T-cell (primary cell): Measurements from ENCODE around the gene RPL32. TPM values are rescaled to one million over a fixed set of nuclear protein-coding genes. Genes with fewer than 3 reads are reported as not detected.

Experiments used
- ATAC-seq, 4 experiments: fragments of 200-7000 bp in 3 of 4; fragments of 150-1000 bp in 1 of 4; cut with Tn5 transposase; replicated peaks in 1 of 4; 1 replicate in 3 of 4; 2 replicates in 1 of 4; pipeline ENCODE4 v1.10.0; 2021; ENCODE audit warnings: moderate library complexity in 3 of 4, mild to moderate bottlenecking in 2 of 4, moderate number of reproducible peaks in 1 of 4
- CTCF ChIA-PET, 2 donors: fragments of 300-600 bp; sonication (Branson Sonifier 250); formaldehyde crosslinking; loops; one replicate each; lab custom pipeline; 2022; ENCODE audit warnings: antibody characterized with exemption in 2 of 2; lab: Charles Lee
- POLR2A ChIA-PET, 2 donors: fragments of 300-600 bp; sonication (Branson Sonifier 250); formaldehyde crosslinking; loops; one replicate each; lab custom pipeline; 2022; ENCODE audit warnings: antibody characterized with exemption in 2 of 2; lab: Charles Lee
- DNase-seq, 35 experiments: peaks; one replicate each; pipeline versions ENCODE4 v3.0.0 to v3.0.0-alpha.2; 2013 to 2023
- H3K27ac ChIP-seq: one replicate; pipeline ENCODE4 v1.5.1; 2013; ENCODE audit warnings: low read length
- H3K27me3 ChIP-seq, 2 experiments: replicated peaks in 1 of 2; 1 replicate in 1 of 2; 2 replicates in 1 of 2; pipeline versions ENCODE4 v1.6.1 to v1.7.0; 2013; ENCODE audit warnings: low read length in 1 of 2, mixed read lengths in 1 of 2; ENCODE audit not compliant: control insufficient read depth in 2 of 2, insufficient read depth in 2 of 2; ENCODE audit errors: extremely low read depth in 1 of 2
- H3K36me3 ChIP-seq, 2 donors: 1 replicate in 1 of 2; 2 replicates in 1 of 2; pipeline versions ENCODE4 v1.6.1 to v1.7.0; 2013; ENCODE audit warnings: low read length in 1 of 2; ENCODE audit not compliant: control insufficient read depth in 2 of 2, insufficient read depth in 1 of 2; ENCODE audit errors: extremely low read depth in 1 of 2
- H3K4me1 ChIP-seq, 2 experiments: 1 replicate in 1 of 2; 2 replicates in 1 of 2; pipeline versions ENCODE4 v1.6.1 to v1.7.0; 2013; ENCODE audit warnings: low read length in 2 of 2, mixed read lengths in 1 of 2; ENCODE audit not compliant: insufficient read depth in 2 of 2, control insufficient read depth in 1 of 2; ENCODE audit errors: extremely low read depth in 1 of 2
- H3K4me3 ChIP-seq, 2 donors: 1 replicate in 1 of 2; 2 replicates in 1 of 2; pipeline versions ENCODE4 v1.5.1 to v1.7.0; 2013; ENCODE audit warnings: mild to moderate bottlenecking in 2 of 2, low read length in 1 of 2, moderate library complexity in 1 of 2; ENCODE audit not compliant: control insufficient read depth in 1 of 2; ENCODE audit errors: extremely low read depth in 1 of 2
- H3K9me3 ChIP-seq: 2 replicates; pipeline ENCODE4 v1.7.0; 2013
- H3K27ac Mint-ChIP-seq, 2 donors: one replicate each; pipeline ENCODE4 v1.8.0; 2020 to 2021; ENCODE audit warnings: mild to moderate bottlenecking in 2 of 2, mixed read lengths in 2 of 2
- H3K27me3 Mint-ChIP-seq, 2 donors: one replicate each; pipeline ENCODE4 v1.8.0; 2021 to 2022; ENCODE audit warnings: mixed read lengths in 2 of 2
- H3K36me3 Mint-ChIP-seq: one replicate; pipeline ENCODE4 v1.8.0; 2021; ENCODE audit warnings: mixed read lengths
- H3K4me1 Mint-ChIP-seq, 3 donors: one replicate each; pipeline ENCODE4 v1.8.0; 2020 to 2022; ENCODE audit warnings: mixed read lengths in 3 of 3, mild to moderate bottlenecking in 1 of 3
- H3K4me3 Mint-ChIP-seq, 3 donors: one replicate each; pipeline ENCODE4 v1.8.0; 2020 to 2022; ENCODE audit warnings: mild to moderate bottlenecking in 3 of 3, mixed read lengths in 3 of 3, moderate library complexity in 3 of 3
- H3K9me3 Mint-ChIP-seq, 3 donors: one replicate each; pipeline ENCODE4 v1.8.0; 2020 to 2022; ENCODE audit warnings: mixed read lengths in 3 of 3
- WGBS: methylation state at CpG from one replicate; pipeline ENCODE4 v1.1.5; 2013; ENCODE audit warnings: missing lambda C conversion rate; ENCODE audit not compliant: insufficient coverage; 5-methylcytosine and 5-hydroxymethylcytosine counted together
- total RNA-seq, 35 experiments: library from RNA in 6 of 35; stranded (reverse) in 6 of 35; fragments of 120-200 nt in 1 of 35; gene quantifications; one replicate each; pipeline versions ENCODE4 v1.2.1 to v1.2.4 and lab custom pipeline; 2013 to 2026

The RPL32 gene
- total RNA-seq, 5 donors from 2014 or later (not counting 1 experiment from before 2014, with no cell fraction given), result 3,117 to 3,787 (median 3,363) TPM

DNA sequence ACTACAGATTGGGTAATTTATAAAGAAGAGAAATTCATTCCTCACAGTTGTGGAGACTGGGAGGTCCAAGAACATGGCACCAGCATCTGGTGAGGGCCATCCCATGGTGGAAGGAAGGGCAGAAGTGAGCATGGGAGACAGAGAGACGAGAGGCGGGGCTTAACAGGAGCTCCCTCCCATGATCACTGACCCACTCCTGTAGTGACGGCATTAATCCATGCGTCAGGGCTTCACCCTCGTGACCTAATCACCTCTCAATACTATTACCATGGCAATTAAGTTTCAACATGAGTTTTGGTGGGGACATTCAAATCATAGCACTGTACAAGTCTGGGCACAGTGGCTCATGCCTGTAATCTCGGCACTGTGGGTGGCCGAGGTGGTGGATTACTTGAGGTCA lies 17.1 kb downstream of the RPL32 start:
- H3K36me3 Mint-ChIP-seq, result no peaks in the 10 kb centered on the region
- POLR2A ChIA-PET, result no interaction called here
- Histone ChIP-seq H3K27ac (no peak overlapping the region), H3K36me3 (no peaks in the 10 kb centered on the region), H3K27me3 (no peaks in the 10 kb centered on the region), H3K4me1 (no peaks in the 10 kb centered on the region), H3K4me3 (no peak overlapping the region), H3K9me3 (no peaks in the 10 kb centered on the region)
- no peaks in the 10 kb centered on the region for H3K9me3 Mint-ChIP-seq
- DNase-seq, result no peak
- no peak for ATAC-seq
- H3K27ac Mint-ChIP-seq, result no peak overlapping the region
- no peak overlapping the region for H3K4me3 Mint-ChIP-seq
- H3K4me1 Mint-ChIP-seq, result peaks cover 0 to 6% (median 0%) of the 10 kb centered on the region in 3 donors
- CTCF ChIA-PET, result no interaction called here
- 85% methylated on average over 4 of the region's 7 CpGs for WGBS
- H3K27me3 Mint-ChIP-seq, result no peaks in the 10 kb centered on the region

DNA sequence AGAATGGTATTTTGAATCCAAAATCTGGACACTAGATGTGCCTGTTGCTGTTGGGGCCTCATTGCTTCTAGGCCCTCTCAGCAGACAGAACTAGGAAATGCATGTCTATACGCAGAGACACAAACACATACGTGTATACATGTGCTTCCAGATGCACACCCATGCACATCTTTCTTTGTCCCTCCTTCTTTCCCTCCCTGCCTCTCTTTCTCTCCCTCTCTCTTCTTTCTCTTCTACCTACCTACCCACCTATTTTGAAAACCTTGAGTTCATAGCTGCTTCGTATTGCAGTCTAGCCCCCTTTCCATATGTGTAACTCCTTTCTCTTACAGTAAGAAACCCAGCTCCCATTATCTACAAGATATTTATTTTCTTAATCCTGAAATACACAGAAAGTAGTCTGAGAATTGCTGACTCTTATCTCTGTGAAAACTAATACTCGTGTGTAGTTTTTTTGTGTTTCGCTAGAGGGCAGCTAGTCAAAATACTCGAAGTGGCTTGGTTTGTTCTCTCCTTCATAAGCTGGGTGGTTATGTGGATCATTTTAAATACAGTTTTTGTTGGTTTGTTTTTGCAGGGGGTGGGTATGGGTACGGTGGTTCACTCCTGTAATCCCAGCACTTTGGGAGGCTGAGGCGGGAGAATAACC lies 18.5 kb downstream of the RPL32 start:
- Mint-ChIP-seq H3K4me3 (no peak overlapping the region), H3K9me3 (no peaks in the 10 kb centered on the region), H3K27me3 (no peaks in the 10 kb centered on the region), H3K4me1 (peaks cover 0 to 6% (median 0%) of the 10 kb centered on the region in 3 donors), H3K36me3 (no peaks in the 10 kb centered on the region), H3K27ac (no peak overlapping the region)
- H3K4me1 ChIP-seq, result no peaks in the 10 kb centered on the region
- no peaks in the 10 kb centered on the region for H3K9me3 ChIP-seq
- no peak overlapping the region for H3K4me3 ChIP-seq
- H3K27ac ChIP-seq, result no peak overlapping the region
- no peaks in the 10 kb centered on the region for H3K36me3 ChIP-seq
- ChIA-PET POLR2A (interaction anchor here in 1 of 2 donors (0.6 kb wide), 1 partner anchor 10 kb away, joined by 4 read pairs; no protein-coding TSS in a partner anchor), CTCF (interaction anchor here (0.6 to 1.2 kb wide), 4 partner anchors 13 to 177 kb away, joined by 3 to 4 read pairs (median 3); no protein-coding TSS in a partner anchor)
- no peaks in the 10 kb centered on the region for H3K27me3 ChIP-seq
- no peak for DNase-seq
- WGBS, result 77% methylated on average over 6 of the region's 8 CpGs
- ATAC-seq, result no peak

DNA sequence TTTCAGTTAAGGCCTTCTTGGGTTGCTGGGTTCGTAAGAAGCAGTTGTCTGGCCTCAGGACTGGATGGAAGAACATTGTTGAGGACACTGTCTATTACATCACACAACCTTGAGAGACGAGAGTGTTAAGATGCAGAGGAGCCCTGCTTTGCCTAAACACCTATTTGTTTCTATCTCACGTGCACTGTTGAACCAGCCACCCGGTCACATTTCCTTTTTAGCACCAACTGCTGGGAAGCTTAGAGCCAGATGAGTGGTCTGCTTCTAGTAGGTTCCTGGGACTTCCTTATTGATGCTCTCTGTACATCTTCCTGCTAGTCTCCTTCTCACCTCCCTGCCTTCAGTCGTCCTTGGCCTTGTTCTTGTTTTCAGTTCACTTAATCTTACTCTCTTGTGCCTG lies 22.6 kb downstream of the RPL32 start:
- POLR2A ChIA-PET, result interaction anchor here (0.5 to 0.6 kb wide), 2 partner anchors 40 to 208 kb away, joined by 3 to 6 read pairs; no protein-coding TSS in a partner anchor
- no peak for ATAC-seq
- Mint-ChIP-seq H3K4me1 (peaks cover 0 to 6% (median 0%) of the 10 kb centered on the region in 3 donors), H3K27ac (no peak overlapping the region), H3K9me3 (no peaks in the 10 kb centered on the region), H3K36me3 (no peaks in the 10 kb centered on the region), H3K4me3 (no peak overlapping the region), H3K27me3 (no peaks in the 10 kb centered on the region)
- WGBS, result 60% methylated on average over 1 of the region's 5 CpGs
- H3K9me3 ChIP-seq, result no peaks in the 10 kb centered on the region
- H3K27me3 ChIP-seq, result no peaks in the 10 kb centered on the region
- CTCF ChIA-PET, result interaction anchor here in 1 of 2 donors (1.4 kb wide), 1 partner anchor 8 kb away, joined by 3 read pairs; no protein-coding TSS in a partner anchor
- H3K27ac ChIP-seq, result no peak overlapping the region
- H3K4me3 ChIP-seq, result no peak overlapping the region
- peaks cover 0 to 4% of the 10 kb centered on the region in 2 experiments for H3K4me1 ChIP-seq
- no peak for DNase-seq
- H3K36me3 ChIP-seq, result no peaks in the 10 kb centered on the region

DNA sequence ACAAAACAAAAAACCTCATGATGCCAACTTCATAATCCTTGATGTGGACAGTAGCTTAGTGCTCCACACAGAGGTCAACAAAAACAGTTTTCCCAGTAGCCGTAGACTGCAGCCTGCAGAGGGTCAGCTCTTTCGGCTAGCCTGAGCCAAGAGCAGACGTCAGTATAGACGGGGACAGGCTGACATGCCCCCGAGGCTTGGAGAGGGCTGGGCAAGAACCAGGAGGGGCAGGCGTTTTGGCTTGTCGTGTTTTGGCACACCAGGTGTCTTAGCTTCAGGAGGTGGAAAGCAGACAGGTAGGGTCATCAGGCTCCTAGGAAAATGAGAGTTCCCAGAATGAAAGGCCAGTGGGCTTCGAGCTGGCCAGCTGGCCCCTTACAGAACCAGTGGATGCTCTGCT lies 23.1 kb downstream of the RPL32 start:
- 91% methylated on average over 8 of the region's 8 CpGs for WGBS
- H3K27me3 ChIP-seq, result no peaks in the 10 kb centered on the region
- H3K27ac ChIP-seq, result no peak overlapping the region
- CTCF ChIA-PET, result interaction anchor here in 1 of 2 donors (1.4 kb wide), 1 partner anchor 8 kb away, joined by 3 read pairs; no protein-coding TSS in a partner anchor
- Mint-ChIP-seq H3K9me3 (no peaks in the 10 kb centered on the region), H3K4me3 (no peak overlapping the region), H3K36me3 (no peaks in the 10 kb centered on the region), H3K27ac (no peak overlapping the region), H3K4me1 (peaks cover 0 to 6% (median 0%) of the 10 kb centered on the region in 3 donors), H3K27me3 (no peaks in the 10 kb centered on the region)
- no peak for DNase-seq
- no peak for ATAC-seq
- POLR2A ChIA-PET, result interaction anchor here in 1 of 2 donors (0.5 to 0.7 kb wide), 3 partner anchors 24 to 70 kb away, joined by 3 to 6 read pairs (median 3); no protein-coding TSS in a partner anchor
- no peaks in the 10 kb centered on the region for H3K9me3 ChIP-seq
- peaks cover 0 to 4% of the 10 kb centered on the region in 2 experiments for H3K4me1 ChIP-seq
- no peaks in the 10 kb centered on the region for H3K36me3 ChIP-seq
- H3K4me3 ChIP-seq, result no peak overlapping the region

DNA sequence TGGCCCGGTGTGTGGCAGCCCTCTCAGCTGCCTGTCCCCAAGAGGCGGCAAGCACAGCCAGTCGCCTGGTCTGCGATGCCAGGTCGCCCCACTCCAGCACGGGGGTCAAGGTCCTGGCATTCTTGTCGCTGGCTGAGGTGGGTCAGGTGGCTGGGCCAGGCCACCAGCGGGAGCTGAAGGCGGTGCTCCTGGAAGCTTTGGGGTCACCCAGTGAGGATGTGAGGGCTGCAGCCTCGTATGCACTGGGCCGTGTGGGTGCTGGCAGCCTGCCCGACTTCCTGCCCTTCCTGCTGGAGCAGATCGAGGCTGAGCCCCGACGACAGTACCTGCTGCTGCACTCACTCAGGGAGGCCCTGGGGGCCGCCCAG lies 24.0 kb downstream of the RPL32 start:
- no peaks in the 10 kb centered on the region for H3K27me3 ChIP-seq
- no peaks in the 10 kb centered on the region for H3K9me3 Mint-ChIP-seq
- ChIA-PET CTCF (no interaction called here), POLR2A (interaction anchor here in 1 of 2 donors (0.7 kb wide), 1 partner anchor 25 kb away, joined by 3 read pairs; no protein-coding TSS in a partner anchor)
- no peak overlapping the region for H3K27ac Mint-ChIP-seq
- H3K4me1 Mint-ChIP-seq, result no peaks in the 10 kb centered on the region
- ATAC-seq, result no peak
- peak in 1 of 35 experiments; percentile 12 for DNase-seq
- no peak overlapping the region for H3K4me3 ChIP-seq
- H3K27ac ChIP-seq, result no peak overlapping the region
- 40% methylated on average over 14 of the region's 16 CpGs for WGBS
- H3K36me3 ChIP-seq, result no peaks in the 10 kb centered on the region
- no peaks in the 10 kb centered on the region for H3K27me3 Mint-ChIP-seq
- H3K4me3 Mint-ChIP-seq, result no peak overlapping the region
- peaks cover 0 to 4% of the 10 kb centered on the region in 2 experiments for H3K4me1 ChIP-seq
- no peaks in the 10 kb centered on the region for H3K9me3 ChIP-seq
- H3K36me3 Mint-ChIP-seq, result no peaks in the 10 kb centered on the region

DNA sequence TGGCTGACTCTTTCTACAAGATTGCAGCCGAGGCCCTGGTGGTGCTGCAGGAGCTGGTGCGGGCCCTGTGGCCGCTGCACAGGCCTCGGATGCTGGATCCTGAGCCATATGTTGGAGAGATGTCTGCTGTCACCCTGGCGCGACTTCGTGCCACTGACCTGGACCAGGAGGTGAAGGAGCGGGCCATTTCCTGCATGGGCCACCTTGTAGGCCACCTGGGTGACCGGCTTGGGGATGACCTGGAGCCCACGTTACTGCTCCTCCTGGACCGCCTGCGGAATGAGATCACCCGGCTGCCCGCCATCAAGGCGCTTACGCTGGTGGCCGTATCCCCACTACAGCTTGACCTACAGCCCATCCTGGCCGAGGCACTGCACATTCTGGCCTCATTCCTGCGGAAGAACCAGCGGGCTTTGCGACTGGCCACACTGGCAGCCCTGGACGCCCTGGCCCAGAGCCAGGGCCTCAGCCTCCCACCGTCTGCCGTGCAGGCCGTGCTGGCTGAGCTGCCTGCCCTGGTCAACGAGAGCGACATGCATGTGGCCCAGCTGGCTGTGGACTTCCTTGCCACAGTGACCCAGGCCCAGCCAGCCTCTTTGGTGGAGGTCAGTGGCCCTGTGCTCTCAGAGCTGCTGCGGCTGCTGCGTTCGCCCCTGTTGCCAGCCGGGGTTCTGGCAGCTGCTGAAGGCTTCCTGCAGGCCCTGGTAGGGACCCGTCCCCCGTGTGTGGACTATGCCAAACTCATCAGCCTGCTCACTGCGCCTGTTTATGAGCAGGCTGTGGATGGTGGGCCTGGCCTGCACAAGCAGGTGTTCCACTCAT lies 24.6 kb downstream of the RPL32 start:
- H3K27ac ChIP-seq, result no peak overlapping the region
- H3K4me3 ChIP-seq, result no peak overlapping the region
- H3K36me3 ChIP-seq, result no peaks in the 10 kb centered on the region
- ATAC-seq (no peak), DNase-seq (no peak)
- WGBS, result 95% methylated on average over 33 of the region's 34 CpGs
- ChIA-PET POLR2A (interaction anchor here in 1 of 2 donors (0.5 kb wide), 1 partner anchor 20 kb away, joined by 4 read pairs; no protein-coding TSS in a partner anchor), CTCF (no interaction called here)
- no peak overlapping the region for H3K27ac Mint-ChIP-seq
- no peaks in the 10 kb centered on the region for H3K4me1 Mint-ChIP-seq
- H3K9me3 Mint-ChIP-seq, result no peaks in the 10 kb centered on the region
- H3K27me3 ChIP-seq, result no peaks in the 10 kb centered on the region
- no peaks in the 10 kb centered on the region for H3K9me3 ChIP-seq
- no peak overlapping the region for H3K4me3 Mint-ChIP-seq
- peaks cover 0 to 4% of the 10 kb centered on the region in 2 experiments for H3K4me1 ChIP-seq
- H3K27me3 Mint-ChIP-seq, result no peaks in the 10 kb centered on the region
- H3K36me3 Mint-ChIP-seq, result no peaks in the 10 kb centered on the region
